ENCODE results near the gene TENT5A.

TENT5A gene

GRCh38 chr6:81771097-81771496, 18.6 kb upstream of the TENT5A start:
- no peak for DNase-seq (ENCODE audit: low spot score)

- DNase-seq (ENCODE audit: low spot score), result no peak
Observed at GRCh38 chr6:81770381-81770780, 17.9 kb upstream of the TENT5A start.

GRCh38 chr6:81769824-81770223, 17.3 kb upstream of the TENT5A start:
- no peak for DNase-seq (ENCODE audit: low spot score)

- DNase-seq (ENCODE audit: low spot score), result no peak
Observed at GRCh38 chr6:81768150-81768942, 15.9 kb upstream of the TENT5A start.

GRCh38 chr6:81767163-81767891, 14.8 kb upstream of the TENT5A start:
- no peak for DNase-seq (ENCODE audit: low spot score)

GRCh38 chr6:81766482-81767069, 14.1 kb upstream of the TENT5A start:
- DNase-seq (ENCODE audit: low spot score), result no peak

GRCh38 chr6:81764531-81764930, 12.1 kb upstream of the TENT5A start:
- DNase-seq (ENCODE audit: low spot score), result no peak

- DNase-seq (ENCODE audit: low spot score), result no peak
Observed at GRCh38 chr6:81763968-81764367, 11.5 kb upstream of the TENT5A start.

- DNase-seq (ENCODE audit: low spot score), result no peak
Observed at GRCh38 chr6:81763051-81763450, 10.6 kb upstream of the TENT5A start.

GRCh38 chr6:81762606-81763005, 10.1 kb upstream of the TENT5A start:
- no peak for DNase-seq (ENCODE audit: low spot score)

GRCh38 chr6:81762132-81762531, 9.7 kb upstream of the TENT5A start:
- DNase-seq (ENCODE audit: low spot score), result no peak

- no peak for DNase-seq (ENCODE audit: low spot score)
Observed at GRCh38 chr6:81761197-81761596, 8.7 kb upstream of the TENT5A start.

GRCh38 chr6:81759782-81760181, 7.3 kb upstream of the TENT5A start:
- no peak for DNase-seq (ENCODE audit: low spot score)

GRCh38 chr6:81758221-81758620, 5.7 kb upstream of the TENT5A start:
- DNase-seq (ENCODE audit: low spot score), result no peak

- no peak for DNase-seq (ENCODE audit: low spot score)
Observed at GRCh38 chr6:81756690-81757089, 4.2 kb upstream of the TENT5A start.

GRCh38 chr6:81755551-81755950, 3.1 kb upstream of the TENT5A start:
- DNase-seq (ENCODE audit: low spot score), result no peak

GRCh38 chr6:81754906-81755305, 2.4 kb upstream of the TENT5A start:
- DNase-seq (ENCODE audit: low spot score), result no peak

- DNase-seq (ENCODE audit: low spot score), result peak; percentile 75
Observed at GRCh38 chr6:81753711-81754577, 1.5 kb upstream of the TENT5A start.

GRCh38 chr6:81752921-81753710, 635 bp upstream of the TENT5A start:
- DNase-seq (ENCODE audit: low spot score), result peak; percentile 57

GRCh38 chr6:81751388-81752083, 945 bp downstream of the TENT5A start:
- DNase-seq (ENCODE audit: low spot score), result peak; percentile 10
